Endothelial cell of umbilical vein (primary cell): ENCODE measurements around the gene INPP5K.

Experiments
- EZH2 ChIP-seq: IDR thresholded peaks from 2 replicates; pipeline ENCODE4 v1.6.1; 2012; ENCODE audit warnings: borderline replicate concordance, low read depth, mild to moderate bottlenecking, moderate library complexity, low read length, inconsistent platforms; ENCODE audit not compliant: severe bottlenecking
- POLR2A ChIP-seq: IDR thresholded peaks from 2 replicates; pipeline ENCODE4 v1.6.1; 2012; ENCODE audit warnings: low read depth, mild to moderate bottlenecking, control low read depth, low read length
- TF ChIP-seq, protein P1 (sequence below), 2 donors: IDR thresholded peaks; 1 replicate in 1 of 2; 2 replicates in 1 of 2; pipeline ENCODE4 v1.5.1; 2011; ENCODE audit warnings: low read length in 2 of 2, mild to moderate bottlenecking in 2 of 2, moderate library complexity in 2 of 2, control low read depth in 1 of 2, inconsistent platforms in 1 of 2, low read depth in 1 of 2; ENCODE audit not compliant: insufficient read depth in 1 of 2; ENCODE audit errors: extremely low read depth in 1 of 2

GRCh38 chr17:1488826-1489270 lies 27.6 kb downstream of the INPP5K start:
- TF ChIP-seq, protein P1, sequence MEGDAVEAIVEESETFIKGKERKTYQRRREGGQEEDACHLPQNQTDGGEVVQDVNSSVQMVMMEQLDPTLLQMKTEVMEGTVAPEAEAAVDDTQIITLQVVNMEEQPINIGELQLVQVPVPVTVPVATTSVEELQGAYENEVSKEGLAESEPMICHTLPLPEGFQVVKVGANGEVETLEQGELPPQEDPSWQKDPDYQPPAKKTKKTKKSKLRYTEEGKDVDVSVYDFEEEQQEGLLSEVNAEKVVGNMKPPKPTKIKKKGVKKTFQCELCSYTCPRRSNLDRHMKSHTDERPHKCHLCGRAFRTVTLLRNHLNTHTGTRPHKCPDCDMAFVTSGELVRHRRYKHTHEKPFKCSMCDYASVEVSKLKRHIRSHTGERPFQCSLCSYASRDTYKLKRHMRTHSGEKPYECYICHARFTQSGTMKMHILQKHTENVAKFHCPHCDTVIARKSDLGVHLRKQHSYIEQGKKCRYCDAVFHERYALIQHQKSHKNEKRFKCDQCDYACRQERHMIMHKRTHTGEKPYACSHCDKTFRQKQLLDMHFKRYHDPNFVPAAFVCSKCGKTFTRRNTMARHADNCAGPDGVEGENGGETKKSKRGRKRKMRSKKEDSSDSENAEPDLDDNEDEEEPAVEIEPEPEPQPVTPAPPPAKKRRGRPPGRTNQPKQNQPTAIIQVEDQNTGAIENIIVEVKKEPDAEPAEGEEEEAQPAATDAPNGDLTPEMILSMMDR (IDR thresholded peaks at IDR 0.05; ENCODE audit: extremely low read depth in 1 of 2, insufficient read depth in 1 of 2, low read depth in 1 of 2, low read length in 2 of 2), result no peak
- TF ChIP-seq POLR2A (no peak), EZH2 (no peak)
